GM21786 (cell line): ENCODE data around the gene CMTM3.
A peak's percentile ranks its signal among the peaks of the same experiment; 100 is the strongest.
"Not testable (repeated sequence)": the region's sequence is repeated elsewhere in the genome, so short reads cannot be mapped to it uniquely, and the experiment has no call there.

Experiments
- ATAC-seq: cut with Tn5 transposase; IDR thresholded peaks from one replicate; pipeline ENCODE4 v1.9.1; 2021; ENCODE audit not compliant: unreplicated experiment

Gene CMTM3

DNA sequence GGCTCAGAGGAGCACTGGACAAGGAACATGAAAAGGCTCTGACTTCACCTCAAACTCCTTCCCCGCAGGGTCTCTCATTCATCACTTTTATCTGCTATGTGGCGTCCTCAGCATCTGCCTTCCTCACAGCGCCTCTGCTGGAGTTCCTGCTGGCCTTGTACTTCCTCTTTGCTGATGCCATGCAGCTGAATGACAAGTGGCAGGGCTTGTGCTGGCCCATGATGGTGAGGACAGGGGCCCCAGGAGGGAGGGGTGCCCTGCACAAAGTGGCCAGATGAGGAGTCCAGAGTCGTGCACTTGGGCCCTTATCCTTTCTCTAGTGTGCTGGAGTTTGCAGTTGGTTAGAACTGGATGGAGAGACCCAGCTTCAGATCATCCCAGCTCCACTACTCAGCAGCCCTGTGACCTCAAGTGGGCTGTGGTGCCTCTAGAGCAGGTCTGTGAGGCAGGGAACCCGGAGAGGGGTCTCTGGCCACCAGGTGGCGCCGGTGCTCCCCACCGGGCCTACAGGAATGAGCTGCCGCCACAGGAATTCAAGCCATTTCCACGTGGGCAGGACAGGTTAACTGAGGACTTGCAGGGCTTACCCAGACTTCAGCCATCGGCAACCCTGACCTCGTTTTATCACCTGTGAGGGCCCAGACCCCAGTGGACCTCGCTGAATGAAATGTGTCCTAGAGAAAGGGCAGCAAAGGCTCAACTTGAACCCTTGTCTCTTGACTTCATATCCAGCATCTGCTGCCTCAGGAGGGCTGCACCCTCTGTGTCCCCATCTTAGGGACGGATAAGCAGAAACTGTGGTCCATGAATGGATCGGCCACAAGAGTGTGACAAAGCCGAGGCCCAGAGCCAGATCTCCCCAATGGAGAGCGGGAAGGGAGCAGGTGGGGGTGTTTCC, 4.0 kb downstream of the CMTM3 start:
- peak; percentile 32 for ATAC-seq

DNA sequence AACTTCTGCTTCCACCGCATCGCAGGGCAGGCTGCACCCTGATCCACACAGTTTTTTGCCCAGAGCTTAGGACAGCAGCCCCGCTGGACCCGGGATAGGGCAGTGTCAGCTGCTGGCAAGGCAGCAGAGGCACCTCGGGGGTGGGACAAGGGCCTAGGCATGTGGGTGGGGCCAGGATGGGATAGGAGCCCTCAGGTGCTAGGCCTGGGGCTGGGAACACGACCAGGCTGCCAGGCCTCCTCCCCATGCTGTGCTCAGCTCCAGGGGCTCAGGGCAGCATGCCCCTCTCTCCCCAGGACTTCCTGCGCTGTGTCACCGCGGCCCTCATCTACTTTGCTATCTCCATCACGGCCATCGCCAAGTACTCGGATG, 4.6 kb downstream of the CMTM3 start:
- no peak for ATAC-seq

- no peak for ATAC-seq
Observed at GRCh38 chr16:66610111-66610820, 5.8 kb downstream of the CMTM3 start.

DNA sequence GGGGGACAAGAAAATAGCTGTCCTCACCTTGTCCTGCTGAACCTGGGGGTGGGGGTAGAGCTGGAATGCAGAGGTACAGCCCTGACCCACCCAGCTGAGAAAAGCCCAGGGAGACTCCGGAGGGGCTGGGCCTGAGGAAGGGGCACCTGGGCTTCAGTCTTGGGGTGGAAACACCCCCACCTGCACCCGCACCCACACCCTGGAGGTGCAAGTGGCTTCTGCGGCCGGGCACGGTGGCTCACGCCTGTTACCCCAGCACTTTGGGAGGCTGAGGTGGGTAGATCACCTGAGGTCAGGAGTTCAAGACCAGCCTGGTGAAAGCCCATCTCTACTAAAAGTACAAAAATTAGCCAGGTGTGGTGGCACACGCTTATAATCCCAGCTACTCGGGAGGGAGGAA, 7.4 kb downstream of the CMTM3 start:
- not testable (repeated sequence) for ATAC-seq

GRCh38 chr16:66612422-66612821, 7.9 kb downstream of the CMTM3 start:
- no peak for ATAC-seq

DNA sequence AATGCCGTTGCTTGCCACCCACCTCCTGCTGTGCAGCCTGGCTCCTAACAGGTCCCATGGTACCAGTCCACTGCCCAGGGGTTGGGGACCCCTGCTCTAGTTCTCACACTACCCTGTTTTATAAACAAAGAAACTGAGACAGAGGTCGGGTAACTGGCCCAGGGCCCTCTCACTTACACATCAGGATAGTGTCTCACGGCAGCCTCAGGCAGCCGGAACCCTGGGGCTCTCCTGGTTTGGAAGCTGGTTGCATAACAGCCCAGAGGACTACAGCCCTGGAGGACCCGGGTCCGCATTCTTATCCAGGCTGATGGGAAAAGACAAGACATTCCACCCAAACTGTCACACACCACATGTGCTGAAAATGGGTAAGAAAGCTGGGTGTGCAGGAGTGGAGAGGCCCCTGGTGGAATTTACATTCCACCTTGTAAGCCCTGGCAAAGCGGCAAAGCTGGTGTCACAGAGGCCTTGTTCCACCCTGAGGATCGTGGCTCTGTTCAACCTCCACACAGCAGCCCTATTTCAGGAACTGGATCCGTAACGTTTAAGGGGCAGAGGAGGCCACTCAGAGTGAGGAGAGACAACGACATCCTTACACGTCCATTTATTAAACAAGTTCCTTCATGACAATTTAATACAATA, 9.8 kb downstream of the CMTM3 start:
- ATAC-seq: no peak

DNA sequence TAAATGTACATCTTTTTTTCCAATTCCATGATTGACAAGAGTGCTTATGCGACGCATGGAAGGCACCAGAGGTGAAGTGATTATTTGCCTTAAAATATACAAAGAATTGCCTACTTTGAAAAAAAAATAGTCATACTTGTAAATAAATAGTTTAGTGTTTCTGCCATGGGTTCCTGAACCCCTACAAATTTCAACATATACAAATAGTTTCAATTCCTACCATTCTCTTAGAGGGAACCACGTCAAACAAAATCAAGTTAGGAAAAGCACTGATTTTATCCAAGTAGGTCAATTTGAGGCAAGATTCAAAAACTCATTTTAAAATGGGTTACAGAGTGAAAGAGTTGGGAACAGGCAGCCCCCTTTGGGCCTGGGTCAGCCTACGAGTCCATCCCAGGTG, 11.7 kb downstream of the CMTM3 start:
- no peak for ATAC-seq

DNA sequence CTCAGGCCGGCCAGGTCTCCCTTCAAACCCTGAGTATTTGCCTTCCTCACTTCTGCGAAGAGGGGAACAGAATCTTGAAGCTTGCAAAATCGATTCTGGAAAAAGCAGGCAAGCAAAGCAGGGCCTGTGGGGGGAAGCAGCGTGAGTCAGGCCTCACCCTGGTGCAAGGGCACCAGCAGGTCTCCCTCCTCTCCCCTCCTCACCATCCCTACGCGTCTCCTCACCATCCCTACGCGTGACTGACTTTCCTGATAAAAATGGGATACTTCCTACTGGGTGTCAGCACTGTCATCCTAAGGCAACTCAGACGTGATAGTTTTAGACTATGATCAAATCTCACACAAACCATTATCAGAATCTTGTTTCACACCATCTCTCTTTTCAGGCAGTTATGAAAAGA, 12.1 kb downstream of the CMTM3 start:
- ATAC-seq: no peak

GRCh38 chr16:66617010-66617434, 12.5 kb downstream of the CMTM3 start:
- no peak for ATAC-seq

- ATAC-seq: no peak
Observed at GRCh38 chr16:66617728-66618127, 13.2 kb downstream of the CMTM3 start.

DNA sequence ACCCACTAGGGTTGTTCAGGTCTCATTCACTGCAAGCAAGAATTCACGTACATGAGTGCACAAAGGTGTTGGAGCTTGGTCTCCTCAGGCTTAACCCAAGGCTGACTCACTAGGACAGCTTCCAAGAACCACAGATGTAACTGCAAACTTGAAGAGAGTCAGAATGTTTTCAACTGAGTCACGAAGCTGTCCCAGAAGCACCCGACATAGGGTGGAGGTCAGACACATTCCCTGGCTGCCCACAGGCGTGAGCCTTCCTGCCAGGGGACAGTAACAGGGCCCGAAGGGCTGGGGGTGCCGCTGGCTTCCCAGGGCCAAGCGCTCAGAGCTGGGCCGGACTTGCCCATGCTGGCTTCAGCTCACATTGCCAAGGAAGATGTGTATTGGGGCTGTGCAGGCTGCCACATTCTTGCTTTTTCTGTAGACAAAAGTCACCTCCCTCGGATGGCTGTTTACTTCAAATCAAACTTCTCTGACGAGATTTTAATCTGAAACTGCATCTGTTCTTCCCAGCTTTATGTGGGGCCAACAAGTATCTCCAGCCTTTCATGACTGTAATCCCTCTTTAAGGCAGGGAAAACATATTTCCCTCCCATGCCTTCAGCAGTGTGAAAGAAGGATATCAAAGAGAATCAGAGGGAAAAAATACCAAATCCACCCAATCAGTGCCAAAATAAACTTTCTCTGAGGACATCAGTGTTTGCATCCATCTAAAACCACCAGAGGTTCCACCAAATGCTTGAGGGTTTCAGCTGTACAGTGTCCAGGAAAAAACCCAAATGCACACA, 14.3 kb downstream of the CMTM3 start:
- no peak for ATAC-seq

GRCh38 chr16:66619534-66620428, 15.3 kb downstream of the CMTM3 start:
- no peak for ATAC-seq

GRCh38 chr16:66620429-66620795, 15.9 kb downstream of the CMTM3 start:
- ATAC-seq: no peak

- no peak for ATAC-seq
Observed at GRCh38 chr16:66621973-66622372, 17.5 kb downstream of the CMTM3 start.

GRCh38 chr16:66622863-66623262, 18.4 kb downstream of the CMTM3 start:
- no peak for ATAC-seq

GRCh38 chr16:66623755-66624154, 19.3 kb downstream of the CMTM3 start:
- no peak for ATAC-seq

GRCh38 chr16:66627611-66628378, 23.3 kb downstream of the CMTM3 start:
- not testable (repeated sequence) for ATAC-seq

GRCh38 chr16:66629856-66630255, 25.4 kb downstream of the CMTM3 start:
- no peak for ATAC-seq

GRCh38 chr16:66630561-66631260, 26.2 kb downstream of the CMTM3 start:
- not testable (repeated sequence) for ATAC-seq
